SJSA1 (cell line): ENCODE measurements around the gene NAPB. TPM values are rescaled to one million over a fixed set of nuclear protein-coding genes. Genes with fewer than 3 reads are reported as not detected.

Experiments used
- DNase-seq, 2 experiments: peaks; one replicate each; pipeline ENCODE4 v3.0.0-alpha.2; 2015 to 2020; ENCODE audit warnings: low spot score in 2 of 2, low read depth in 1 of 2
- H3K27ac ChIP-seq: fragments of 250-450 bp; sonication (Bioruptor Pico); 2 replicates; pipeline ENCODE4 v1.5.1; 2020; ENCODE audit warnings: mild to moderate bottlenecking, moderate library complexity
- H3K27me3 ChIP-seq: fragments of 250-450 bp; sonication (Bioruptor Pico); replicated peaks from 2 replicates; pipeline ENCODE4 v1.5.1; 2020; ENCODE audit warnings: mild to moderate bottlenecking, moderate library complexity
- H3K36me3 ChIP-seq: fragments of 250-450 bp; sonication (Bioruptor Pico); 2 replicates; pipeline ENCODE4 v1.5.1; 2020; ENCODE audit warnings: mild to moderate bottlenecking
- H3K4me1 ChIP-seq: fragments of 250-450 bp; sonication (Bioruptor Pico); replicated peaks from 2 replicates; pipeline ENCODE4 v1.6.1; 2021; ENCODE audit warnings: mild to moderate bottlenecking
- H3K4me3 ChIP-seq: fragments of 250-450 bp; sonication (Bioruptor Pico); 2 replicates; pipeline ENCODE4 v1.5.1; 2020; ENCODE audit warnings: mild to moderate bottlenecking
- H3K9me3 ChIP-seq: fragments of 250-450 bp; sonication (Bioruptor Pico); replicated peaks from 2 replicates; pipeline ENCODE4 v1.5.1; 2020; ENCODE audit warnings: mild to moderate bottlenecking
- total RNA-seq: library from RNA; depleted of rRNA; stranded (reverse); fragments of >200 nt; shearing (Covaris generic); gene quantifications from 2 replicates; pipeline ENCODE4 v1.2.3, GENCODE V29; 2014

NAPB gene
- total RNA-seq, 1 experiment from 2014 or later, result 9.2 TPM

DNA sequence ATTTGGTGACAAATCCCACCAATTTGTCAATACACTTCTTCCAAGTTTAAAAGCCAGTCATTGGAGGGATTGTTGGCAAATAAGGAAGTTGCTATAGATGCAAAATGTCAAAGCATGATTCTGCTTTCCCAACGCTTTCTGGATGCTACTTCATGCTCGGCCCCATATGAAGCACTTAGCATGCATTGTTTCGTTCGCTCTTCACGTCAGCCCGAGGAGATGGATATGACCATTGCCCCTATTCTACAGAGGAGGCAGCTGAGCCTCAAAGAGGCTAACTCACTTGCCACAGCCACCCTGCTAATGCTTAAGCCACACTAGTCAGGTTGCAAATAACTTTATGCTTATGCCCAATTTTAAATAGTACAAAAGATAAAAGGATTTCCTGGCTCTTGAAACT is 73.5 kb downstream of the NAPB start:
- Histone ChIP-seq H3K27ac (no peak overlapping the region), H3K9me3 (no peaks in the 10 kb centered on the region), H3K4me3 (no peak overlapping the region), H3K27me3 (no peaks in the 10 kb centered on the region), H3K36me3 (peaks cover 9% of the 10 kb centered on the region), H3K4me1 (peaks cover 14% of the 10 kb centered on the region)
- no peak for DNase-seq

DNA sequence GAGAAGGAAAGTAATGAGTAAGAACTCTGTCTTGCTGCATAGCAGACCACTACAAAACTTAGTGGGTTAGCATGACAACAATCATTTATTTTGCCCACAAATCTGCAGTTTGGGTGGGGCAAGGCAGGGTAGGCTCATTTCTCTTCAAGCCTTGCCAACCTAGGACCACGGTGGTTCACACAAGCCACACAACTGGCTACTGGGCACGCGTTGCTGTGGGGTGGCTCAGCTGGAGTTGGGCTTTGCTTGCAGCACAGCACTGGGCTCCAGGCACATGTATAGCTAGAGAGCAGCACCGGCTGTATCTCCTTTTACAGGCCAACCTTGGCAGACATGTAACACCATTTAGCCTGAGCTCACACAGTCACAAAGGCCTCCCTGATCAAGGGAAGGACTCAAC is 75.3 kb downstream of the NAPB start:
- Histone ChIP-seq H3K4me3 (no peak overlapping the region), H3K27me3 (no peaks in the 10 kb centered on the region), H3K4me1 (peaks cover 6% of the 10 kb centered on the region), H3K9me3 (no peaks in the 10 kb centered on the region), H3K27ac (no peak overlapping the region), H3K36me3 (peaks cover 3% of the 10 kb centered on the region)
- DNase-seq, result no peak

DNA sequence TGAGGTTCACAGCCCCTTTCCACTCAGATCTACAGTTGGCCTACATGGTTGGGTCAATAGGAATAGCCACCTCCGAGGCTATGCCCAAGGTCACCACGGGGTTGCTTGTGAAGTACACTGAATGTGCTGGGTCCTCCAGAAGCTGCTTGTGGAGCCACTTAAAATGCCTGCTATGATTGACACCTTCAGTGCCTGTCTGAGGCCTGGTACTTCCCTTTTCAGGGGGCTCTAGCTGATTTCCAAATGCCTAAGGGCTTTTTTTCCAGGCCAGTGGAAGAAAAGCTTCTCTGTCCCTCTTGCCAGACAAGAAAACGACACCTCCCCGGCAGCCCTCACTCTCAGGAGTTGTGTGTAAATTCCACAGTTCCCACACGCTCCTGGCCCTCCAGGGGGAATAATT is 77.0 kb downstream of the NAPB start:
- no peaks in the 10 kb centered on the region for H3K36me3 ChIP-seq
- peaks cover 14% of the 10 kb centered on the region for H3K4me1 ChIP-seq
- no peaks in the 10 kb centered on the region for H3K27me3 ChIP-seq
- no peaks in the 10 kb centered on the region for H3K9me3 ChIP-seq
- DNase-seq, result no peak
- H3K4me3 ChIP-seq, result no peak overlapping the region
- H3K27ac ChIP-seq, result no peak overlapping the region

DNA sequence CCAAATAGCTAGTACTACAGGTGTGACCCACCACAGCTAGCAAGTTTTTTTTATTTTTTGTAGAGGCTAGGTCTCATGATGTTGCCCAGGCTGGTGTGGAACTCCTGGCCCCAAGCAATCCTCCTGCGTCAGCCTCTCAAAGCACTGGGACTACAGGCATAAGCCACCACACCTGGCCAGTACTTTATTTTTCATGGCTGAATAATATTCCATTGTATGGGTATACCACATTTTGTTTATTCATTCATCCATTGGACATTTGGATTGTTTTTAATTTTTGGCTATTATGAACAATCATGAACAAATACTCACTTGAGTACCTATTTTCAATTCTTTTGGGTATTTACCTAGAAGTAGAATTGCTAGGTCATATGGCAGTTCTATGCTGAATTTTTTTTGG is 77.7 kb downstream of the NAPB start:
- no peaks in the 10 kb centered on the region for H3K27me3 ChIP-seq
- H3K4me1 ChIP-seq, result peaks cover 14% of the 10 kb centered on the region
- H3K9me3 ChIP-seq, result no peaks in the 10 kb centered on the region
- DNase-seq, result no peak
- no peaks in the 10 kb centered on the region for H3K36me3 ChIP-seq
- no peak overlapping the region for H3K27ac ChIP-seq
- H3K4me3 ChIP-seq, result no peak overlapping the region

DNA sequence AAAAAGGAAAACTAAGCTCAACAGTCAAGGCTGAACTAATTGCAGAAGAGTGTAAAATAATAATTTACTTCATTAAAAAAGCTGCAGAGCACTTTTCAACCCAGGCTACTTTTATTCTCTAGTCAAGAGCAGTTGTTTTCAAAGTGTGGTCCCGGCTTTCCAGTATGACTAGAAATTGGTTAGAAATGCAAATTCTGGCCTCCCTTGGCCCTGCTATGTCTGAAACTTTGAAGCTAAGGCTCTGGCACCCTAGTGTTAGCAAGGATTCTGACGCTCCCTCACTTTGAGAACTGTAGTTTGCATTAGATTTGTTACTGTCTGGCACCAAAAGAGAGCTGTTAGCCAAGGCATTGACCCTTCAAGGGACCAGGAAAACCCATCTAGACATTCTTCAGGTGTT is 80.2 kb downstream of the NAPB start:
- Histone ChIP-seq H3K9me3 (no peaks in the 10 kb centered on the region), H3K36me3 (no peaks in the 10 kb centered on the region), H3K4me3 (no peak overlapping the region), H3K27me3 (no peaks in the 10 kb centered on the region), H3K27ac (no peak overlapping the region), H3K4me1 (peaks cover 36% of the 10 kb centered on the region)
- no peak for DNase-seq

DNA sequence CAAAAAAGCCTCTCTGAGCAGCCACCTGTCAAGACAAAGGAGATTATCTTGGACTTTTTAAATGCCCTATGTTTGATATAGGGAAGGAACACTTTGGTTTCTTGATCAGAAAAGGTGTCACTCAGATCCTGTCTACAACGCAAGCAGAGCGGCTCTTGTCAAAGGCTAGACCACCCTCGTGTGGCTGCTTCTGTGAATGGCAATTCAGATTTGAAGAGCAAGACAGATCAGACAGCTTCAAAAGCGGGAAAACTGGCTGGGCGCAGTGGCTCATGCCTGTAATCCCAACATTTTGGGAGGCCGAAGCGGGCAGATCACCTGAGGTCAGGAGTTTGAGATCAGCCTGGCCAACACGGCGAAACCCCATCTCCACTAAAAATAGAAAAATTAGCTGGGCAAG is 80.8 kb downstream of the NAPB start:
- peak; percentile 64 to 80 for DNase-seq
- Histone ChIP-seq H3K27me3 (no peaks in the 10 kb centered on the region), H3K4me1 (peaks cover 38% of the 10 kb centered on the region), H3K9me3 (no peaks in the 10 kb centered on the region), H3K36me3 (no peaks in the 10 kb centered on the region), H3K27ac (no peak overlapping the region), H3K4me3 (no peak overlapping the region)

DNA sequence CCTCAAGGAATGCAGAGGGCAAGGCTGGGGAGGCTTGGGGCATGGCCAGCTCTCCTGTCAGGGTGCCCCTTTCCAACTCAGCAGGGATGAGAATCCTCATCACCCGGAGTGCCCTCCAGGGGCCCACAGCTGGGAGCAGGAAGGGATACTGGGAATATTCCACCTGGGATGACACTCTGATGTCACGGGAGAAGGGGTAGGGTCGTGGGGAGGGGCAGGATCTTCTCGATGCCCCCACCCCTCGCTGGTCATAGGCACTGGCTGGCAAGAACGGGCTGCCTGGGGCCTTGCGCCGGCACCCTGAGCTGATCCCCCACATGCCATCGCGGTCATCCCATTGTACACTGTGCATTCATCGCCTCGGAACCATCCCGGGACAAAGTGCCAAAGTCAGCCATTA is 81.3 kb downstream of the NAPB start:
- Histone ChIP-seq H3K36me3 (no peaks in the 10 kb centered on the region), H3K27ac (no peak overlapping the region), H3K9me3 (no peaks in the 10 kb centered on the region), H3K27me3 (no peaks in the 10 kb centered on the region), H3K4me1 (peaks cover 39% of the 10 kb centered on the region), H3K4me3 (no peak overlapping the region)
- no peak for DNase-seq

DNA sequence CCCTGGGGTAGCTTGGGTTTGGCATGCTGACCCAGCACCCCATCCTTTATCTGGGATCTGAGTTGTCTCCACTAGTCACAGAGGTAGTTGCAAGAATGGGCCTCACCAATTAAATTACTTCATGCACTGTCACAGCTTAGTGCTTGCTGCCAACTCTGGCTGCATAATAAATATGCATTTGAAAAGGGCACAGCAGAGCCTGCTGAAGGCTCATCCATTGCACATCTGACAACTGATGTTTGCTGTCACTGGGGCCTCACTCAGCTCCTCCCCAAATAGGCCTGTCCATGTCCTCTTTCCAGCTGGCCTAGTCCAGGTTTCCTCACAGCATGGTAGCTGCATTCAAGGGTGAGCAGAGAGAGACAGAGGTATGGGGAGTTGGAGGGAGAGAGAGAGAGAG is 84.0 kb downstream of the NAPB start:
- DNase-seq, result no peak
- Histone ChIP-seq H3K4me1 (peaks cover 42% of the 10 kb centered on the region), H3K27me3 (no peaks in the 10 kb centered on the region), H3K27ac (no peak overlapping the region), H3K36me3 (no peaks in the 10 kb centered on the region), H3K9me3 (no peaks in the 10 kb centered on the region), H3K4me3 (no peak overlapping the region)

DNA sequence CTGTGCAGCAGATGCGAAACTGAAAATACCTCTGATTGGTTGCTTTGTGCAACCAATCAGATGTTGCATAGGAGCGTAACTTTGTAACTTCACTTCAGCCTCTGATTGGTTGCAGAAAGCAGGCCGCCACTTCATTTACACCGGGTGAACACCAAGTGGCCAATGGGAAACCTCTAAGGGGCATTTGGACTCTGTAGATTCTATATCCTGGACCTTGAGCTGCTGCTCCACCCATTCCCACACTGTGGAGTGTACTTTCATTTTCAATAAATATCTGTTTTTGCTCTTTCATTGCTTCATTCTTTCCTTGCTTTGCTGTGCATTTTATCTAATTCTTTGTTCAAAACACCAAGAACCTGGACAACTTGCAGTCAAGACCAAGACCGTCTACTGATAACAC is 84.8 kb downstream of the NAPB start:
- no peak for DNase-seq
- Histone ChIP-seq H3K4me3 (no peak overlapping the region), H3K9me3 (no peaks in the 10 kb centered on the region), H3K36me3 (no peaks in the 10 kb centered on the region), H3K27me3 (no peaks in the 10 kb centered on the region), H3K4me1 (peaks cover 49% of the 10 kb centered on the region), H3K27ac (no peak overlapping the region)

DNA sequence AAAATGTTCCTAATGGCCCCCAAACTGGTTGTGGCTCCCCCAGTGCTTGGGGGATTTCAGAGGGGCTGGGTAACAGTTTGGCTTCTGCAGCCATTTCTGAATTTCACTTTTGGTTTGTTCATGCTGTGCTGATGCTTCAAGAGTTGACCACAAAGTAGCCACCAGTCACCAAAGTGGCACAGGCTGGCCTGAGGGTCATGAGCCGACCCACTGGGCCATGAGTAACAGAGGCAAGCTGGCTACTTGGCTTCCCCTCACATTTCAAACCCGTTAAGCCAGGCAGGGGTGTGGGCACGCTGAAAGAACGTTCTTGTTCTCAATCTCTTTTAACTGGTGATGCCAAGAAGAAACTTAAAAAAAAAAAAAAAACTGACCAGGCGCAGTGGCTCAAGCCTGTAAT is 85.8 kb downstream of the NAPB start:
- Histone ChIP-seq H3K4me1 (peaks cover 49% of the 10 kb centered on the region), H3K9me3 (no peaks in the 10 kb centered on the region), H3K27ac (no peak overlapping the region), H3K27me3 (no peaks in the 10 kb centered on the region), H3K4me3 (no peak overlapping the region), H3K36me3 (no peaks in the 10 kb centered on the region)
- no peak for DNase-seq

DNA sequence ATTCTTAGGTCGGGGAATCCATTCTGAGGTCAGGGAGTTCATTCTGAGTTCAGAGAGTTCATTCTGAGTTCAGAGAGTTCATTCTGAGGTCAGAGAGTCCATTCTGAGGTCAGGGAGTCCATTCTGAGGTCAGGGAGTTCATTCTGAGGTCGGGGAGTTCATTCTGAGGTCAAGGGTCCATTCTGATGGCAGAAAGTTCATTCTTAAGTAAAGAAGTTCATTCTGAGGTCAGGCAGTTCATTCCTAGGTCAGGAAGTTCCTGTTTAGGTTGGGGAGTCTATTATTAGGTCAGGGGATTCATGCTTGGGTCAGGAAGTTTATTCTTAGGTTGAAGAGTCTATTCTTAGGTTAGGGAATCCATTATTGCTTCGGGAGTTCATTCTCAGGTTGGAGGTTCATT is 87.2 kb downstream of the NAPB start:
- Histone ChIP-seq H3K9me3 (no peaks in the 10 kb centered on the region; the same call in 1 of the 2 replicates), H3K4me3 (no peak overlapping the region), H3K4me1 (peaks cover 42% of the 10 kb centered on the region), H3K27me3 (no peaks in the 10 kb centered on the region), H3K27ac (no peak overlapping the region; the same call in 1 of the 2 replicates), H3K36me3 (no peaks in the 10 kb centered on the region)
- DNase-seq, result no peak

DNA sequence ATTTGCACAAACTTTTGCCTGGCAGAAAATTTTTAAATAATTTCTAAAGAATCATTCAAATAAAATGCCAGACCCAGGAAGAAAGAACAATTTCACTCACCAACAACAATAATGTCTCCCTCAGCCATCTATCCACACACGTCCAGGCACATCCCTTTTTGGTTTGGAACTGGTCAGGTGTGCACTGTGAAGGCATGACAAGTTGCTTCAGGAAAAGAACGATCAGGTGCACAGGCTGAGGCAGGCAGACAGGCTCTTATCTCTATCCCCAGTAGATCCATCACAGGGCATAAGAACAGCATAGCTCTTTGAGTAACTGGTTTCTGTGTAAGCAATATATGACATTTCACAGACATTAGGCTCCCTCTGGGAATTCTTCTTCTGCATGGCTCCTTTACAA is 88.8 kb downstream of the NAPB start:
- Histone ChIP-seq H3K4me3 (no peak overlapping the region), H3K27me3 (no peaks in the 10 kb centered on the region), H3K9me3 (no peaks in the 10 kb centered on the region; the same call in 1 of the 2 replicates), H3K27ac (no peak overlapping the region), H3K36me3 (no peaks in the 10 kb centered on the region), H3K4me1 (peaks cover 29% of the 10 kb centered on the region)
- DNase-seq, result no peak

DNA sequence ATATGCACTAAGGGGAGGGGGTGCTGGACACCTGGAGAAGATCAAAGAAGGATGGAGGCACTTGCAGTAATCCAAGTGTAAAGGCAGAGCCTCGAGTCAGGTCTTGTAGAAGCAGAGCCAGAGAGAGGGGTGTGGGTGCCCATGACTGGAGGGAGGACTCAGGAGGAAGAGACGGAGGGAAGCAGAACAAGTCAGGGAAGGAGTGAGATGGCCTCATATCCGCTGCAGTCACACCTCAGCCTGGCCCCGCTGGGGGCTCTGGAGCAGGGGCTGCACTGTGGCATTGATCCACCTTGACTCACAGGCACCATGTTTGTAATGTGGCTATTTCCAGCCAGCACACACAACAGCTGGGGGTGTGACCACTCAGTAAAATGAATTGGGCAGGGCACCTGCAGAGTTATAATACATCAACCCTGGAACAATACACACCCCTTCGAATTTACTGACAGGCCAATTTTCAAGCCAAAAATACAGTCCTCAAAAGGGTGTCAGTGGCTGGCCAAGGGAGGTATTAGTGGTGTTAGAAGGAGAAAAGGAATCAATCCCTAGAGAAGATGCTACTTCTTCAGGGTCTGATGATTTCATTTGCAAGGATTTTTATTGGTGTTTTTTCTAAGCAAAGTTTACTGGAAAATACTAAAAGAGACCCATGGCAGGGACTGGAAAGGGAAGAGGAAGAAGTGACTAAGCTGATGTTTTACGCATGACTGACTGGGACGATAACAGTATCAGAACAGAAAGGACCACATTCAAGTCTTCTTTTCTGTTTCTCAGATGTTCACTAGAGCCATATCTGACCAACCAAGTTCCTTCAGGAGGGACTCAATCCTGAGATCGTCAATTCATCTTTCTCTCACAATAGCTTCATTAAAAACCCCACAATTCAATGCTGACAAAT is 89.6 kb downstream of the NAPB start:
- no peak overlapping the region for H3K4me3 ChIP-seq
- no peak overlapping the region for H3K27ac ChIP-seq
- no peaks in the 10 kb centered on the region for H3K27me3 ChIP-seq
- peaks cover 22% of the 10 kb centered on the region for H3K4me1 ChIP-seq
- H3K9me3 ChIP-seq, result no peaks in the 10 kb centered on the region; the same call in 1 of the 2 replicates
- DNase-seq, result no peak
- no peaks in the 10 kb centered on the region for H3K36me3 ChIP-seq

DNA sequence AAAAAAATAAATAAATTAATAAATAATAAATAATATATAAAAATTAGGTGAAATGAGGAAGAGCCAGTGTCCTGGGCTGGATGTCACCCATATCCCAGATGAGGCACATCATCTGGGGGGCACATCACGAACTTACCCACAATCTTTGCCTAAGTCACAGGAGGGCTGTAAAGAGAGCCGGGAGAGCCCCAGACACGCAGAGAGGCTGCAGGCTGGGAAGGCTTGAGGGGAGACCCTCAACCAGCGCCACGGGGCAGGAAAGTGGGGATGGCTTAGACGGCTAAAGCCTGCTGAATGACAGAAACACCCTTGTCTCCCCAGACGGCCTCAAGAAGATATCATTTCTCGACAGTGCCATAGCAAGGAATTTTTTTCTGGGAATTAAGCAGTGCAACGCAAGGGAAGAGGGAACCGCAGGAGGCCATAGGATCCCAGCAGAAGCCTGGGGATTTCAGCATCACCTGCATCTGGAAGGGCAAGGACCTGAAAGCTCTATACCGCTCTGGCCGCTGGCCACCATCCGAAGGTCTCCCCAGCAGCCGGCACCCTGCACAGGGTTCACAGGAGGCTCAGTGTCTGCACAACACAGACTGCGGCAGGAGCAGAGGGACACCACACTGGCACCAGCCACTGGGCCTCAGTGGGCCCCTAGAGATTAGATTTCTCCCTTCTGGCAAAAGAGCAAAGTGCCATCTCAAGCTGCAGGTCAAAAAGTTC is 93.5 kb downstream of the NAPB start:
- Histone ChIP-seq H3K9me3 (no peaks in the 10 kb centered on the region; the same call in 1 of the 2 replicates), H3K4me1 (peaks cover 10% of the 10 kb centered on the region)

More for the DNA sequence above, 93.5 kb downstream of the NAPB start:
- H3K4me3 ChIP-seq, result no peak overlapping the region
- no peaks in the 10 kb centered on the region for H3K27me3 ChIP-seq
- no peak for DNase-seq
- no peaks in the 10 kb centered on the region for H3K36me3 ChIP-seq
- H3K27ac ChIP-seq, result no peak overlapping the region
